ENCODE measurements around the gene NFATC2. TPM values are rescaled to one million over a fixed set of nuclear protein-coding genes. Genes with fewer than 3 reads are reported as not detected.

Gene NFATC2
- total RNA-seq, 5 donors from 2014 or later (not counting 1 experiment from before 2014, with no cell fraction given), result 49.0 to 75.9 (median 67.0) TPM

GRCh38 chr20:51487565-51488268, 54.8 kb downstream of the NFATC2 start:
- 89% methylated on average over 13 of the region's 20 CpGs for WGBS (ENCODE audit: insufficient coverage)
- ATAC-seq (replicated peaks in 1 of 4) (no peak), DNase-seq (no peak)
- Histone ChIP-seq H3K27ac (ENCODE audit: low read length) (no peak overlapping the region), H3K9me3 (no peaks in the 10 kb centered on the region), H3K4me1 (ENCODE audit: control insufficient read depth in 1 of 2, extremely low read depth in 1 of 2, insufficient read depth in 2 of 2, low read length in 2 of 2) (peaks cover 14 to 50% of the 10 kb centered on the region in 2 experiments), H3K4me3 (ENCODE audit: control insufficient read depth in 1 of 2, extremely low read depth in 1 of 2, low read length in 1 of 2) (no peak overlapping the region), H3K27me3 (replicated peaks in 1 of 2; ENCODE audit: control insufficient read depth in 2 of 2, extremely low read depth in 1 of 2, insufficient read depth in 2 of 2, low read length in 1 of 2) (no peaks in the 10 kb centered on the region), H3K36me3 (ENCODE audit: control insufficient read depth in 2 of 2, extremely low read depth in 1 of 2, insufficient read depth in 1 of 2, low read length in 1 of 2) (peaks cover 12 to 68% of the 10 kb centered on the region in 2 donors)
- Mint-ChIP-seq H3K4me3 (no peak overlapping the region), H3K27ac (no peak overlapping the region), H3K9me3 (no peaks in the 10 kb centered on the region), H3K4me1 (peaks cover 76 to 85% (median 80%) of the 10 kb centered on the region in 3 donors), H3K36me3 (peaks cover 63% of the 10 kb centered on the region), H3K27me3 (no peaks in the 10 kb centered on the region)
- ChIA-PET POLR2A (no interaction called here), CTCF (no interaction called here)

GRCh38 chr20:51487076-51487475, 55.4 kb downstream of the NFATC2 start:
- H3K36me3 ChIP-seq (ENCODE audit: control insufficient read depth in 2 of 2, extremely low read depth in 1 of 2, insufficient read depth in 1 of 2, low read length in 1 of 2), result peaks cover 12 to 61% of the 10 kb centered on the region in 2 donors
- DNase-seq, result no peak
- H3K4me3 ChIP-seq (ENCODE audit: control insufficient read depth in 1 of 2, extremely low read depth in 1 of 2, low read length in 1 of 2), result no peak overlapping the region
- no peak overlapping the region for H3K4me3 Mint-ChIP-seq
- H3K27ac Mint-ChIP-seq, result no peak overlapping the region
- peaks cover 63% of the 10 kb centered on the region for H3K36me3 Mint-ChIP-seq
- no peak for ATAC-seq (replicated peaks in 1 of 4)
- peaks cover 75 to 86% (median 80%) of the 10 kb centered on the region in 3 donors for H3K4me1 Mint-ChIP-seq
- H3K27me3 ChIP-seq (replicated peaks in 1 of 2; ENCODE audit: control insufficient read depth in 2 of 2, extremely low read depth in 1 of 2, insufficient read depth in 2 of 2, low read length in 1 of 2), result no peaks in the 10 kb centered on the region
- peaks cover 8 to 44% of the 10 kb centered on the region in 2 experiments for H3K4me1 ChIP-seq (ENCODE audit: control insufficient read depth in 1 of 2, extremely low read depth in 1 of 2, insufficient read depth in 2 of 2, low read length in 2 of 2)
- no peaks in the 10 kb centered on the region for H3K27me3 Mint-ChIP-seq
- H3K9me3 ChIP-seq, result no peaks in the 10 kb centered on the region
- ChIA-PET POLR2A (no interaction called here), CTCF (no interaction called here)
- no peak overlapping the region for H3K27ac ChIP-seq (ENCODE audit: low read length)
- no peaks in the 10 kb centered on the region for H3K9me3 Mint-ChIP-seq
- WGBS (ENCODE audit: insufficient coverage), result 98% methylated on average over 4 of the region's 7 CpGs

GRCh38 chr20:51486197-51487005, 56.1 kb downstream of the NFATC2 start:
- POLR2A ChIA-PET, result interaction anchor here (0.5 to 0.7 kb wide), 3 partner anchors 11 to 770 kb away, joined by 4 to 8 read pairs (median 5); no protein-coding TSS in a partner anchor

GRCh38 chr20:51484831-51485230, 57.7 kb downstream of the NFATC2 start:
- Histone ChIP-seq H3K36me3 (ENCODE audit: control insufficient read depth in 2 of 2, extremely low read depth in 1 of 2, insufficient read depth in 1 of 2, low read length in 1 of 2) (peaks cover 12 to 53% of the 10 kb centered on the region in 2 donors), H3K27ac (ENCODE audit: low read length) (no peak overlapping the region), H3K4me1 (ENCODE audit: control insufficient read depth in 1 of 2, extremely low read depth in 1 of 2, insufficient read depth in 2 of 2, low read length in 2 of 2) (peaks cover 3 to 52% of the 10 kb centered on the region in 2 experiments), H3K27me3 (replicated peaks in 1 of 2; ENCODE audit: control insufficient read depth in 2 of 2, extremely low read depth in 1 of 2, insufficient read depth in 2 of 2, low read length in 1 of 2) (no peaks in the 10 kb centered on the region), H3K9me3 (no peaks in the 10 kb centered on the region), H3K4me3 (ENCODE audit: control insufficient read depth in 1 of 2, extremely low read depth in 1 of 2, low read length in 1 of 2) (no peak overlapping the region)
- Mint-ChIP-seq H3K9me3 (no peaks in the 10 kb centered on the region), H3K4me3 (no peak overlapping the region), H3K27ac (no peak overlapping the region), H3K36me3 (peaks cover 51% of the 10 kb centered on the region), H3K27me3 (no peaks in the 10 kb centered on the region), H3K4me1 (peaks cover 77 to 86% (median 81%) of the 10 kb centered on the region in 3 donors)
- ATAC-seq (replicated peaks in 1 of 4) (no peak), DNase-seq (no peak)
- 91% methylated on average over 3 of the region's 4 CpGs for WGBS (ENCODE audit: insufficient coverage)
- CTCF ChIA-PET, result no interaction called here
- POLR2A ChIA-PET, result no interaction called here

More at GRCh38 chr20:51486197-51487005, 56.1 kb downstream of the NFATC2 start:
- Mint-ChIP-seq H3K27me3 (no peaks in the 10 kb centered on the region), H3K36me3 (peaks cover 60% of the 10 kb centered on the region), H3K27ac (peak overlapping the region in 1 of 2 donors; percentile 39), H3K4me3 (no peak overlapping the region), H3K4me1 (peaks cover 75 to 86% (median 80%) of the 10 kb centered on the region in 3 donors), H3K9me3 (no peaks in the 10 kb centered on the region)
- Histone ChIP-seq H3K27ac (ENCODE audit: low read length) (no peak overlapping the region), H3K4me1 (ENCODE audit: control insufficient read depth in 1 of 2, extremely low read depth in 1 of 2, insufficient read depth in 2 of 2, low read length in 2 of 2) (peaks cover 6 to 44% of the 10 kb centered on the region in 2 experiments), H3K27me3 (replicated peaks in 1 of 2; ENCODE audit: control insufficient read depth in 2 of 2, extremely low read depth in 1 of 2, insufficient read depth in 2 of 2, low read length in 1 of 2) (no peaks in the 10 kb centered on the region), H3K4me3 (ENCODE audit: control insufficient read depth in 1 of 2, extremely low read depth in 1 of 2, low read length in 1 of 2) (no peak overlapping the region), H3K9me3 (no peaks in the 10 kb centered on the region), H3K36me3 (ENCODE audit: control insufficient read depth in 2 of 2, extremely low read depth in 1 of 2, insufficient read depth in 1 of 2, low read length in 1 of 2) (peaks cover 12 to 61% of the 10 kb centered on the region in 2 donors)
- ATAC-seq (replicated peaks in 1 of 4) (no peak), DNase-seq (no peak)
- WGBS (ENCODE audit: insufficient coverage), result 100% methylated on average over 5 of the region's 12 CpGs
- CTCF ChIA-PET, result interaction anchor here in 1 of 2 donors (0.6 kb wide), 1 partner anchor 27 kb away, joined by 5 read pairs; no protein-coding TSS in a partner anchor

- Mint-ChIP-seq H3K36me3 (peaks cover 46% of the 10 kb centered on the region), H3K9me3 (no peaks in the 10 kb centered on the region), H3K4me3 (no peak overlapping the region), H3K27me3 (no peaks in the 10 kb centered on the region), H3K4me1 (peaks cover 73 to 86% (median 84%) of the 10 kb centered on the region in 3 donors), H3K27ac (peak overlapping the region; percentile 24 to 25)
- no peak for ATAC-seq (replicated peaks in 1 of 4)
- Histone ChIP-seq H3K36me3 (ENCODE audit: control insufficient read depth in 2 of 2, extremely low read depth in 1 of 2, insufficient read depth in 1 of 2, low read length in 1 of 2) (peaks cover 12 to 50% of the 10 kb centered on the region in 2 donors), H3K9me3 (no peaks in the 10 kb centered on the region), H3K27me3 (replicated peaks in 1 of 2; ENCODE audit: control insufficient read depth in 2 of 2, extremely low read depth in 1 of 2, insufficient read depth in 2 of 2, low read length in 1 of 2) (no peaks in the 10 kb centered on the region), H3K4me1 (ENCODE audit: control insufficient read depth in 1 of 2, extremely low read depth in 1 of 2, insufficient read depth in 2 of 2, low read length in 2 of 2) (peaks cover 4 to 58% of the 10 kb centered on the region in 2 experiments), H3K4me3 (ENCODE audit: control insufficient read depth in 1 of 2, extremely low read depth in 1 of 2, low read length in 1 of 2) (no peak overlapping the region), H3K27ac (ENCODE audit: low read length) (no peak overlapping the region)
- ChIA-PET CTCF (no interaction called here), POLR2A (interaction anchor here in 1 of 2 donors (0.6 kb wide), 1 partner anchor 62 kb away, joined by 4 read pairs; no protein-coding TSS in a partner anchor)
- DNase-seq, result no peak
- WGBS (ENCODE audit: insufficient coverage), result 63% methylated on average over 12 of the region's 16 CpGs
Measured at GRCh38 chr20:51484141-51484815, 58.2 kb downstream of the NFATC2 start.
